Keratinocyte (primary cell): Measurements from ENCODE around the gene COL16A1.

ENCODE experiments used
- CTCF ChIP-seq, 3 experiments: IDR thresholded peaks in 1 of 3; conservative IDR thresholded peaks in 1 of 3; optimal IDR thresholded peaks in 1 of 3; 2 replicates in 2 of 3; 3 replicates in 1 of 3; pipeline versions ENCODE3 to v1.5.1; 2011; ENCODE audit warnings: low read length in 3 of 3, mild to moderate bottlenecking in 3 of 3, moderate library complexity in 2 of 3, control low read depth in 1 of 3, inconsistent platforms in 1 of 3; ENCODE audit not compliant: insufficient read depth in 2 of 3; ENCODE audit errors: extremely low read depth in 1 of 3
- EZH2 ChIP-seq: IDR thresholded peaks from one replicate; pipeline ENCODE4 v1.6.1; 2012; ENCODE audit warnings: inconsistent platforms, mild to moderate bottlenecking, low read length, moderate library complexity

- no peak for TF ChIP-seq CTCF (optimal IDR thresholded peaks at IDR 0.05 in 1 of 3, IDR thresholded peaks at IDR 0.05 in 1 of 3, conservative IDR thresholded peaks at IDR 0.05 in 1 of 3; ENCODE audit: extremely low read depth in 1 of 3, insufficient read depth in 2 of 3, low read length in 3 of 3)
- no peak for TF ChIP-seq EZH2
Measured at GRCh38 chr1:31691446-31691845, 12.4 kb downstream of the COL16A1 start.
